ENCODE results near the gene TCN1.
A peak's percentile ranks its signal among the peaks of the same experiment; 100 is the strongest.

The TCN1 gene

GRCh38 chr11:59812220-59812619 is 54.1 kb downstream of the TCN1 start:
- no peak for TF ChIP-seq CTCF (IDR thresholded peaks at IDR 0.05; ENCODE audit: low read depth, low read length, missing control alignments)
- DNase-seq (ENCODE audit: low read depth): no peak
- H3K4me3 ChIP-seq (ENCODE audit: low read depth, low read length): no peak overlapping the region
- in situ Hi-C loops (cut with HindIII; ENCODE audit: low sequenced_read_pairs): no loop called here

- TF ChIP-seq CTCF (IDR thresholded peaks at IDR 0.05; ENCODE audit: low read depth, low read length, missing control alignments): no peak
- in situ Hi-C loops (cut with HindIII; ENCODE audit: low sequenced_read_pairs): no loop called here
- H3K4me3 ChIP-seq (ENCODE audit: low read depth, low read length): peak overlapping the region; percentile 99
- no peak for DNase-seq (ENCODE audit: low read depth)
Measured at GRCh38 chr11:59810911-59811259, 55.4 kb downstream of the TCN1 start.

GRCh38 chr11:59810189-59810910 is 55.9 kb downstream of the TCN1 start, which contains the start of gene MRPL16:
Gene MRPL16 (minus strand): TSS chr11:59810778. CDS start chr11:59810658, 120 bp downstream.
- peak within 1 kb of the TSS; percentile 99 for H3K4me3 ChIP-seq (ENCODE audit: low read depth, low read length)
- no peak for TF ChIP-seq CTCF (IDR thresholded peaks at IDR 0.05; ENCODE audit: low read depth, low read length, missing control alignments)
- in situ Hi-C loops (cut with HindIII; ENCODE audit: low sequenced_read_pairs): no loop called here

GRCh38 chr11:59807047-59807610 is 59.2 kb downstream of the TCN1 start:
- no peak for DNase-seq (ENCODE audit: low read depth)
- no peak overlapping the region for H3K4me3 ChIP-seq (ENCODE audit: low read depth, low read length)
- in situ Hi-C loops (cut with HindIII; ENCODE audit: low sequenced_read_pairs): no loop called here
- no peak for TF ChIP-seq CTCF (IDR thresholded peaks at IDR 0.05; ENCODE audit: low read depth, low read length, missing control alignments)

More at GRCh38 chr11:59810189-59810910, 55.9 kb downstream of the TCN1 start, which contains the start of gene MRPL16:
- peak; percentile 69 for DNase-seq (ENCODE audit: low read depth)

GRCh38 chr11:59804061-59804460 is 62.2 kb downstream of the TCN1 start:
- in situ Hi-C loops (cut with HindIII; ENCODE audit: low sequenced_read_pairs): no loop called here
- no peak overlapping the region for H3K4me3 ChIP-seq (ENCODE audit: low read depth, low read length)
- no peak for DNase-seq (ENCODE audit: low read depth)
- TF ChIP-seq CTCF (IDR thresholded peaks at IDR 0.05; ENCODE audit: low read depth, low read length, missing control alignments): no peak

Data from astrocyte of the cerebellum (primary cell).